Activated CD8-positive, alpha-beta memory T cell treated with anti-CD3 and anti-CD28 coated beads, Interleukin-2, amount 10 ng/mL, durations not matched to agents 7 days and 5 days (primary cell): ENCODE measurements around the gene DNAJC8. TPM values are rescaled to one million over a fixed set of nuclear protein-coding genes. Genes with fewer than 3 reads are reported as not detected.

Experiments used
- total RNA-seq, 2 experiments: library from RNA; stranded (reverse); gene quantifications; one replicate each; pipeline ENCODE4 v1.2.3, GENCODE V29; 2021

Gene DNAJC8
- total RNA-seq, 2 experiments from 2014 or later: 103 to 114 TPM

Other genes starting within 250 kb of the DNAJC8 start
- gene EYA3, start 144.4 kb downstream of the DNAJC8 start, total RNA-seq: 10 to 100 TPM; 33.2 to 33.4 TPM
- under 1 TPM; 0.20 to 0.30 TPM for gene PTAFR, start 56.3 kb downstream of the DNAJC8 start, total RNA-seq
- gene ATP5IF1, start 3.1 kb upstream of the DNAJC8 start, total RNA-seq: 100 to 1,000 TPM; 175 to 182 TPM
- gene SESN2, start 26.5 kb upstream of the DNAJC8 start, total RNA-seq: 10 to 100 TPM; 14.2 to 21.5 TPM
- gene MED18, start 96.0 kb upstream of the DNAJC8 start, total RNA-seq: 10 to 100 TPM; 19.5 to 20.8 TPM
- gene PHACTR4, start 136.7 kb upstream of the DNAJC8 start, total RNA-seq: 10 to 100 TPM; 26.8 to 27.8 TPM